ENCODE results near the gene ABCE1.
"Not testable (repeated sequence)": the region's sequence is repeated elsewhere in the genome, so short reads cannot be mapped to it uniquely, and the experiment has no call there.

The ABCE1 gene

GRCh38 chr4:145102619-145103018 is 4.5 kb downstream of the ABCE1 start:
- DNase-seq (ENCODE audit: low spot score): no peak

GRCh38 chr4:145103496-145103895 is 5.4 kb downstream of the ABCE1 start:
- DNase-seq (ENCODE audit: low spot score): no peak

- no peak for DNase-seq (ENCODE audit: low spot score)
Measured at GRCh38 chr4:145107126-145107525, 9.0 kb downstream of the ABCE1 start.

- no peak for DNase-seq (ENCODE audit: low spot score)
Measured at GRCh38 chr4:145108128-145108527, 10.0 kb downstream of the ABCE1 start.

- no peak for DNase-seq (ENCODE audit: low spot score)
Measured at GRCh38 chr4:145125396-145125795, 27.3 kb downstream of the ABCE1 start.

DNA sequence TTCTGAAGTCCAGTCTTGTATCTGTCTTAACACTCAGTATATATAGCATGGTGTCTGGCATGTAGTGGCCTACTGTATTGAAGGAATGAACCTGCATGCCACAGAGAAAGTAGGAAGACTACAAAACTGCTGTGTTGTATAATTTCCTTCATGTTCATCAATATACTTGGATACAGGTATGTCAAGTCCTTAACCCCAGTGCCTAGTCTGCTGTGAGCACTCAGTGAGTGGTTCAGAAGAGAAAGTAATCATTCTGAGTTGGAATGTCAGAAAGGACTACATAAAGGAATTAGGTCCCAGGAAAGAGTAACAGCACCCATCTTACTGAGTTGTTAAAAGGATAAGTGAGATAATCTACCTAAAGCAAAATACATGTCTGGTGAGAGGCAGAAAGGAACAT is 32.0 kb downstream of the ABCE1 start:
- DNase-seq (ENCODE audit: low spot score): no peak

DNA sequence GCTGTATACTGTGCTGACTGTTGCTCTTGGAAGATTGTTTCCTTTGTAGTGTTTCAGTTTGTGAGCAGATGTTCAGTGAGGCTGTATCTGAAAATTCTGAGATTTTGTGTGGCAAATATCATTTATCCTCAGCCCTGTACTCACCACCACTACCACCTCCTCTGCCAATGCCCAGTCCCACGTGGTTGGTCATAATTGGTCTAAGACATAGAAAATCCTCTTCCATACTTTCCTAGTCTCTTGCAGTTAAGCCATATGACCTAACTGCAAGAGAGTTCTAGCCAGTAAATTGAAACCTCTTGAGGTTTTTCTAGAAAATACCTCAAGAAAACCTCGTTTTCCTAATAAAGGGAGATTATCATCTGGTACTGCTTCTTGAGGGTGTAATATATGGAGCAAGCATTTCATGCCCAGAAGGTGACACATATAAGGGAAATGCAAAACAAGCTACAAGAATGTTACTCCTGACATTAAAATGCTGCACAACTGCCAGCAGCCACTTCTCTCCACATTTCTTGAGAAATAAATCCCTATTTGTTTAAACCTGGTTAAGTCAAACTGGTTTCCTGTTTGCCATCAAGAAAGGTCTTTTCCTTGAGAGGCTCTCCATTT is 32.8 kb downstream of the ABCE1 start:
- DNase-seq (ENCODE audit: low spot score): peak; percentile 80

- no peak for DNase-seq (ENCODE audit: low spot score)
Measured at GRCh38 chr4:145131848-145132247, 33.7 kb downstream of the ABCE1 start.

DNA sequence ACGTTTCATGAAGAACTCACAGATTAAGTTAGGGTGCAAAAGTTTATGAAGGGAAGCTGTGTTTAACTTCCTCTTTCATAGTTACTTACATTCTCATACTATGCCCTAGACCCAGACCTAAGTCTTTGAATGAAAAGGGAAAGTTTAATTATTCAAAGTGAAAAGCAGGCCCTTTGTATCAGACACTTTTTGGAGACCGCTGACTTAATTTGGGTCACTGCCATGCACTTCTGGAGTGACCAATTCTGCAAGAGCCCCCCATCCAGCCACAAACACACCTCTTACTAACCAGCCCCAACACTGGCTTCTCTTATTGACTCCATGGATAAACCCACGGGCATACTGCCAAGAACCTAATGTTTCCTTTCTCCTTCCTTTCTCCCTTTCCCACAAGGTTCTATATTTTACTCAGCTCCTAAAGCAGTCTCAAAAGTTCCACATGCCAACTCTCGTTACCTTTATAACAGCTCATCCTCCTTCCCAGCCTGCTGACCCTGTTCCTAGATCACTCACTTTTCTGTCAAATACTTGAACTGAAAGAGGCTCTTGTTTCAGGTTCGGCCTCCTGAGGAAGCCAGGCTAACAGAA is 34.5 kb downstream of the ABCE1 start:
- no peak for DNase-seq (ENCODE audit: low spot score)

- DNase-seq (ENCODE audit: low spot score): not testable (repeated sequence)
Measured at GRCh38 chr4:145136219-145136618, 38.1 kb downstream of the ABCE1 start.

DNA sequence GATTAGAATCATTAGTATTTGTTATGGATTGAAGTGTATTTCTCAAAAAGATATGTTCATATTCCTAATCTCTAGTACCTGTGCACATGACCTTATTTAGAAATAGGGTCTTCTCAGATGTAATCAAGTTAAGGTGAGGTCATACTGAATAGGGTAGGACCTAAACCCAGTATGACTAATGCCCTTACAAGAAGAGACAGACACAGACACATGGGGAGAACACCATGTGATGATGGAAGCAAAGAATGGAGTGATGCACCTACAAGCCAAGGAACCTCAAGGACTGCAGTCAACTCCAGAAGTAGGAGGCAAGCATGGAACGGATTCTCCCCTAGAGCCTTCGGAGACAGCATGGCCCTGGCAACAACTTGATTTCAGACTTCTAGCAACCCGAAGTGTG is 50.9 kb downstream of the ABCE1 start:
- DNase-seq (ENCODE audit: low spot score): no peak

- no peak for DNase-seq (ENCODE audit: low spot score)
Measured at GRCh38 chr4:145153181-145153903, 55.2 kb downstream of the ABCE1 start.

GRCh38 chr4:145153904-145154298 is 55.8 kb downstream of the ABCE1 start:
- no peak for DNase-seq (ENCODE audit: low spot score)

DNA sequence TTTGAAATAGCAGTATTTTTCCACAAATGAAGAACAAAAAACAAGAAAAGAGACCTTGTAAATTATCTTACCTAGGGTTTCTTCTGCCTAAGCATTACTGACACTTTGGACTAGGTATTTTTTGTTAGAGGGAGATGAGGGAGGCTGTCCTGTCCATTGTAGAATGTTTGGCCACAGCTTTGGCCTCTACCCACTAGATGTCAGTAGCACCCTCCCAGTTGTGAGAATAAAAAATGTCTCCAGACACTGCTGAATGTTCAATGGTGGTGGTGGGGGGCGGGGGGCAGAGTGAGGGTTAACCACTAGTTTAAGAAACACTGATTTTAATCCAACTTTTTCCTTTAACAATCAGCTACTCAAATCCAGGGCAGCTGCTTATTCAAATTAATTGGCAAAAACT is 56.5 kb downstream of the ABCE1 start:
- peak; percentile 35 for DNase-seq (ENCODE audit: low spot score)

DNA sequence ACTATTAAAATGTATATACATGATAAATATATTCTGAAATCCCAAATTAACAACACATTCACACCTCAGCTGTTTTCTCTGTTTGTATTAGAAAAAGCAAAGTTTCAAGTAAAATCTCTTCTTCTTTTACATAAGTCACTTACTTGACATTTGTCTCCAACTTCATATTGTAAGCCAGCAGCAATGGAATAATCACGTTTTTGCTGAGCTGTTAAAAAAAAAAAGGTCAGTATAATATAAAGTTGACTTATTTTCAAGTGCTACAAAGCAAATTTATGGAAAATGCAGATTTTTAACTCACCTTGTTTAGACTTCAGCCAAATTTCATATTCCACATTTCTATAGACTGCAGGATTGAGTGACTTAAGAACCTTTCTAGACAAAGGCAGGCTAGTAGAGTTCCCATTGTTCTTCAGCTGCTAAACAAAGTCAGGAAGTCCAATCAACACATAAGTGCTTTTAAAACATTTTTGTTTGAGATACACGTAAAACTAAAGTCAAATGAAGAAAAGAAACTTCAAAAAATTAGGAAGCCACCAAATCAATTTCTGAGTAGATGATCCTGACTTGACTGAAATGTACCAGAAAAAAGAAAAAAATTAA is 57.3 kb downstream of the ABCE1 start:
- no peak for DNase-seq (ENCODE audit: low spot score)

GRCh38 chr4:145156986-145157385 is 58.9 kb downstream of the ABCE1 start:
- no peak for DNase-seq (ENCODE audit: low spot score)

DNA sequence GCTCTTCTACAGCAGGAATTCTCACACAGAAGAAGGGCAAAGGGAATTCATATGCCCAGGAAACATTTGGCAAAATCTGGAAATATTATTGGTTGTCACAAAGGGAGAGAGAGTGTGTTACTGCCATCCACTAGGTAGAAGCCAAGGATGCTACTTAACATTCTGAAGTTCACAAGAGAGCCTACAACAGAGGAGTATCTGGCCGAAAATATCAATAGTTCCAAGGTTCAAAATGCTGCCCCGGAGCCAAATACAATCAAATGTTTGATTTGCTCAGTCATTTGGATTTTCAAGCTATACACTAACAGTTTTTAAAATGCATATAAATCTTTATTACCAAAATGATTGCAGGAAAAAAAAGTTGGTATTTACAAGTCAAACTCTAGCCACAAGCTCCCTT is 63.4 kb downstream of the ABCE1 start:
- DNase-seq (ENCODE audit: low spot score): no peak

- DNase-seq (ENCODE audit: low spot score): no peak
Measured at GRCh38 chr4:145167887-145168286, 69.8 kb downstream of the ABCE1 start.

GRCh38 chr4:145168581-145169187 is 70.6 kb downstream of the ABCE1 start:
- no peak for DNase-seq (ENCODE audit: low spot score)

DNA sequence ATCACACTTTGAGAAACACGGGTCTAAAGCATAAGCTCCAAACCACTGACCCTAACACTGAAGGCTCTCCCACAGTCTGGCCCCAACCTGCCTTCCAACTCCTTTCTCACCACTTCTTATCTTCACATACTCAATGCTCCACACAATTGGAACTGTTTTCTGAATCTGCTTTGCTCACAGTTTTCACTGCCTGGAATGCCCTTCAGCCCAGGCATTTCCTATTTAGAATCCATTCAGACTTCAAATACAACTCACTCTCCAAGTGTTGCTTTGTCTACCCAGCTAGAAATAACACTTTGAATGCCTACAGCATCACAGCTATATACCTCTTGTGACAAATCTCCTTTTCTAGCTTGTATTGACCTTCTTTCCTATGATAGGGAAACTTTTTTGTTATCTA is 72.1 kb downstream of the ABCE1 start:
- DNase-seq (ENCODE audit: low spot score): no peak

- no peak for DNase-seq (ENCODE audit: low spot score)
Measured at GRCh38 chr4:145171911-145172310, 73.8 kb downstream of the ABCE1 start.

DNA sequence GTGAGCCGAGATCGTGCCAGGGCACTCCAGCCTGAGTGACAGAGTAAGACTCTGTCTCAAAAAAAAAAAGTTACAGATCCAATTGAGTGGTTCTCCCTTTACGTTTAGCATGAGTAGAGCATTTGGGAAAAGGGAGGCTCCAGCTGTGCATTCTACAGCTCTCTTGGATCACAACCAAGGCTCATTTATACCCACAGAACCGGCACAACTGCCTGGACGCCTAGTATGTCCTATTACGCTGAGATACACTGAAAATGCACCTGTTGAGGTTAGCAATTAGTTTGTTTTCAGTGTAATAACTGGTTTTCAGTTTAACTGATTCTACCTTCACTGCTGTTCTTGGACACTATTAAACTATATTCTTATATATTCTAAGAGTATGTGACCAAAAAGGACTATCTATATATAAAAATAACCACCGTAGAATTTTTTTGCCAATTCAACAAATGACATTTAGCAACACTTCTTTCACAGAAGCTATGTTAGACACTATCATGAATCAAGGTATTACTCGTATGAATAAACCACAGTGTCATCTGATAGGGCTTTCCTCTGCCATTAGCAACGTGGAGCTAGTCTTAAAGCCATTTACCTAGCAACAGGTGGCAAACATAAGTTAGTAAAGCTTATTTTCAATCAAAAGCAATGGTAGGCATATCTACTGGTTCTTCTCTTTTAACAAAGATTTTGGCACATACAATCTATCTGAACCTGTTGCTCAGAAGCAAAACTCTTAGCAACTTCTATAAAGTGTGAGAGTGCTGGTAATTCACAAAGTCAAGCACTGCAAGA is 78.7 kb downstream of the ABCE1 start:
- DNase-seq (ENCODE audit: low spot score): no peak
